Smooth muscle cell (in vitro differentiated cells): Measurements from ENCODE around the gene PXN. TPM values are rescaled to one million over a fixed set of nuclear protein-coding genes. Genes with fewer than 3 reads are reported as not detected.

Source experiments
- DNase-seq: peaks from one replicate; lab custom pipeline; 2025; ENCODE audit not compliant: unreplicated experiment; lab: John Stamatoyannopoulos, UW
- H2AFZ ChIP-seq: fragments of 200-600 bp; sonication (generic); 2 replicates; pipeline ENCODE4 v1.6.0; 2016; ENCODE audit warnings: antibody characterized with exemption, low read depth, mild to moderate bottlenecking
- H3F3A ChIP-seq: fragments of 200-600 bp; sonication (generic); 2 replicates; pipeline ENCODE4 v1.6.0; 2017; ENCODE audit warnings: antibody characterized with exemption, low read depth
- H3K27ac ChIP-seq: fragments of 200-600 bp; sonication (generic); 2 replicates; pipeline ENCODE4 v1.5.1; 2016; ENCODE audit warnings: low read depth, mild to moderate bottlenecking
- H3K27me3 ChIP-seq: fragments of 200-600 bp; sonication (generic); 2 replicates; pipeline ENCODE4 v1.6.1; 2016; ENCODE audit warnings: low read depth, mild to moderate bottlenecking
- H3K36me3 ChIP-seq: fragments of 200-600 bp; sonication (generic); 2 replicates; pipeline ENCODE4 v1.5.1; 2016; ENCODE audit warnings: low read depth
- H3K4me1 ChIP-seq: fragments of 200-600 bp; sonication (generic); 2 replicates; pipeline ENCODE4 v1.5.1; 2016; ENCODE audit warnings: low read depth
- H3K4me2 ChIP-seq: fragments of 200-600 bp; sonication (generic); 2 replicates; pipeline ENCODE4 v1.6.0; 2016; ENCODE audit warnings: mild to moderate bottlenecking
- H3K4me3 ChIP-seq: fragments of 200-600 bp; sonication (generic); 2 replicates; pipeline ENCODE4 v1.5.1; 2016; ENCODE audit warnings: mild to moderate bottlenecking
- H3K79me2 ChIP-seq: fragments of 200-600 bp; sonication (generic); 2 replicates; pipeline ENCODE4 v1.6.0; 2016; ENCODE audit warnings: low read depth, mild to moderate bottlenecking
- H3K9ac ChIP-seq: fragments of 200-600 bp; sonication (generic); 2 replicates; pipeline ENCODE4 v1.6.0; 2016; ENCODE audit warnings: low read depth
- H3K9me3 ChIP-seq: fragments of 200-600 bp; sonication (generic); replicated peaks from 2 replicates; pipeline ENCODE4 v1.5.1; 2016; ENCODE audit warnings: low read depth
- H4K20me1 ChIP-seq: fragments of 200-600 bp; sonication (generic); 2 replicates; pipeline ENCODE4 v1.6.0; 2016; ENCODE audit warnings: low read depth
- WGBS: methylation state at CpG from one replicate; pipeline ENCODE4 v1.1.7; 2016; ENCODE audit warnings: low lambda C conversion rate; 5-methylcytosine and 5-hydroxymethylcytosine counted together
- polyA plus RNA-seq: library from polyadenylated mRNA; unstranded; fragments of >200 nt; fragmentation: Nextera tagmentation; extraction: Ambion mirVana; gene quantifications from 2 replicates; pipeline ENCODE4 v1.2.1, GENCODE V29; 2016
- total RNA-seq: library from RNA; depleted of rRNA; stranded (reverse); fragments of >200 nt; gene quantifications from 2 replicates; pipeline ENCODE4 v1.2.3, GENCODE V29; 2014
- TF ChIP-seq, protein P1 (sequence below): fragments of 200-600 bp; sonication (generic); IDR thresholded peaks from 2 replicates; pipeline ENCODE4 v1.5.1; 2017; ENCODE audit warnings: borderline replicate concordance, mild to moderate bottlenecking, antibody characterized with exemption; ENCODE audit not compliant: insufficient read depth, poor library complexity, severe bottlenecking

PXN gene
- total and polyA plus RNA-seq, 2 experiments from 2014 or later: 17.2 to 27.0 TPM

DNA sequence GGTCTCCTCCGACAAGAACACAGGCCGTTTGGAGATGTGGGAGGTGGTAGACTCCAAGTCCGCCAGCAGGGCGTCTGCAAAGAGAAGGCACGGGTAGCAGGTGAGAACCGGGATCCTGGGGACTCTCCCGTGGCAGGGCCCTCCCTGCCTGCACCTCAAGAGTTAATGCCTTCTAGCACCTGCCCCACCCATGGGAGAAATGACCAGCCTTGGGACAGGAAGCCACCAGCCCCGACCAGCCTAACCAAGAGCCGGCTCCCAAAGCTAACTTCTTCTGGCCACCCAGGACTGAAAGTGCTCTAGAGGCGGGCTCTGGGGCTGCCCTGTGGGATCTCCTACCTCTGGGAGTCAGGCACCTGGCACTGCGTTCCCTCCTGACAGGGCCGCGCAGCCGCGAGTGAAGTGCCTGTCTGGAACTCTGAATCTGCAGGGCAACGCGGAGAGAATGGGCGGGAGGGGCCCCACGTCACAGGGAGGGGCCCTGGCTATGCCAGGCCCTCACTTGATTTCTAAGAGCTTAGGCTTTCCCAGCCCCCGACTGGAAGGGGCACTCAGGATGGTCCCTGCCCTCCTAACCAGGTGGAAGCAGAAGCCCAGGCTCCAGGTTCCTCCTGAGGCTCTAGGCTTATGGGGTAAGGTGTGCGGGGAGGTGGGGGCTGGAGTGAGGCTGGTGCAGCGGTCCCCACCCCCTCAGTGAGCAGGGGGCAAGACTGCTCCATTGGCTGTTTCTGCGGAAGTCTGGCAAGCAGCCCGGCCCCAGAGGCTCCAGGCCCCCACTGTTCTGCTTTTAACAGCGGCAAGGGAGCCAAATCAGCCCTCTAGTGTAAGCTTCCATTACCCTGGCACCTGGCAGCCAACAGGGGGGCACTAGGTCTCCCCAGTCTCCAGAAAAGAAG is 41.0 kb downstream of the PXN start:
- peaks cover 69% of the 10 kb centered on the region for H4K20me1 ChIP-seq
- H3K9me3 ChIP-seq: no peaks in the 10 kb centered on the region
- no peak for DNase-seq
- H3K4me1 ChIP-seq: peaks cover 23% of the 10 kb centered on the region
- TF ChIP-seq, protein P1, sequence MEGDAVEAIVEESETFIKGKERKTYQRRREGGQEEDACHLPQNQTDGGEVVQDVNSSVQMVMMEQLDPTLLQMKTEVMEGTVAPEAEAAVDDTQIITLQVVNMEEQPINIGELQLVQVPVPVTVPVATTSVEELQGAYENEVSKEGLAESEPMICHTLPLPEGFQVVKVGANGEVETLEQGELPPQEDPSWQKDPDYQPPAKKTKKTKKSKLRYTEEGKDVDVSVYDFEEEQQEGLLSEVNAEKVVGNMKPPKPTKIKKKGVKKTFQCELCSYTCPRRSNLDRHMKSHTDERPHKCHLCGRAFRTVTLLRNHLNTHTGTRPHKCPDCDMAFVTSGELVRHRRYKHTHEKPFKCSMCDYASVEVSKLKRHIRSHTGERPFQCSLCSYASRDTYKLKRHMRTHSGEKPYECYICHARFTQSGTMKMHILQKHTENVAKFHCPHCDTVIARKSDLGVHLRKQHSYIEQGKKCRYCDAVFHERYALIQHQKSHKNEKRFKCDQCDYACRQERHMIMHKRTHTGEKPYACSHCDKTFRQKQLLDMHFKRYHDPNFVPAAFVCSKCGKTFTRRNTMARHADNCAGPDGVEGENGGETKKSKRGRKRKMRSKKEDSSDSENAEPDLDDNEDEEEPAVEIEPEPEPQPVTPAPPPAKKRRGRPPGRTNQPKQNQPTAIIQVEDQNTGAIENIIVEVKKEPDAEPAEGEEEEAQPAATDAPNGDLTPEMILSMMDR: no peak
- H3F3A ChIP-seq: peaks cover 4% of the 10 kb centered on the region
- H3K27ac ChIP-seq: no peak overlapping the region
- H3K36me3 ChIP-seq: no peaks in the 10 kb centered on the region
- no peak overlapping the region for H3K4me2 ChIP-seq
- H3K4me3 ChIP-seq: no peak overlapping the region
- H2AFZ ChIP-seq: no peak overlapping the region
- peaks cover 33% of the 10 kb centered on the region for H3K79me2 ChIP-seq
- no peaks in the 10 kb centered on the region for H3K27me3 ChIP-seq
- no peak overlapping the region for H3K9ac ChIP-seq
- WGBS: 92% methylated on average over 24 of the region's 25 CpGs

DNA sequence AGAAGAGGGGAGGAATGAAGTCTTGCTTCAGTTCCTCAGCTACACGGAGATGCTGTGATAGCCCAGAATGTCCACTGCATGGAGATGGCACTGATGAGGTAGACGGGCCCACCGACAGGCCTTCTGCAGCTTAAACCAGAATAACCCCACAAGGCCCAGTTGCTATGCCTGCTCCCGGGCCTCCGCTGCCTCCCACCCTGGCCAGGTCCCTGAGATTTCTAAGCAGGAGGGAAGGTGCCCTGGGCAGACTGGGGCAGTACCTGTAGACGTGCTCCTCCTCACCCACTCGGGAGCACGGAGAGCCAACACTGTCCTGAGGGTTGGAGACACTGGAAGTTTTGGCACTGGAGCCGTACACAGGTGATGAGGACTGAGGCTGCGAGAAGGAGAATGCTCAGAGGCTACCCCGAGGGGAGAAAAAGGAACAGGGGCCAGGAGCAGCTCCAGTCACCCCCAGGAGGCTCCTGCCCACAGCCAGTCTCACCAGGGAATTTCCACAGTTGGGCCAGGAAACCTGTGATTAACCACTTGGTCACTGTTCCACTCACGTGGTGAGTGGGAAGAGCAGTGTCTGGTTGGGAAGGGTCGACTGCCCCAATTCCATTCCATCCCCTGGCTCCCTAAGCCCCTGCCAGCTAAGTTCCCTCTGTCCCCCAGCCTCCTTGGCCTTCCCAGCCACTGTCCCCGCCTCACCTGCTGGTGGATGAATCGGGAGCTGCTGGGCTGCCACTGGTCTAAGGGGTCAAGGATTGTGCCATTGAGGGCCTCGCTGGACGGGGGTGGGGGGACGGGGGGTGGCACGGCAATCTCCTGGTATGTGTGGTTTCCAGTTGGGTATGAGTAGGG is 41.8 kb downstream of the PXN start:
- WGBS: 95% methylated on average over 17 of the region's 19 CpGs
- no peaks in the 10 kb centered on the region for H3F3A ChIP-seq
- no peak overlapping the region for H3K27ac ChIP-seq
- H3K4me3 ChIP-seq: no peak overlapping the region
- H3K27me3 ChIP-seq: no peaks in the 10 kb centered on the region
- H3K79me2 ChIP-seq: peaks cover 33% of the 10 kb centered on the region
- H2AFZ ChIP-seq: no peak overlapping the region
- no peaks in the 10 kb centered on the region for H3K36me3 ChIP-seq
- peaks cover 62% of the 10 kb centered on the region for H4K20me1 ChIP-seq
- TF ChIP-seq, protein P1: no peak
- no peak overlapping the region for H3K9ac ChIP-seq
- no peak overlapping the region for H3K4me2 ChIP-seq
- no peak for DNase-seq
- H3K9me3 ChIP-seq: no peaks in the 10 kb centered on the region
- H3K4me1 ChIP-seq: peaks cover 15% of the 10 kb centered on the region

DNA sequence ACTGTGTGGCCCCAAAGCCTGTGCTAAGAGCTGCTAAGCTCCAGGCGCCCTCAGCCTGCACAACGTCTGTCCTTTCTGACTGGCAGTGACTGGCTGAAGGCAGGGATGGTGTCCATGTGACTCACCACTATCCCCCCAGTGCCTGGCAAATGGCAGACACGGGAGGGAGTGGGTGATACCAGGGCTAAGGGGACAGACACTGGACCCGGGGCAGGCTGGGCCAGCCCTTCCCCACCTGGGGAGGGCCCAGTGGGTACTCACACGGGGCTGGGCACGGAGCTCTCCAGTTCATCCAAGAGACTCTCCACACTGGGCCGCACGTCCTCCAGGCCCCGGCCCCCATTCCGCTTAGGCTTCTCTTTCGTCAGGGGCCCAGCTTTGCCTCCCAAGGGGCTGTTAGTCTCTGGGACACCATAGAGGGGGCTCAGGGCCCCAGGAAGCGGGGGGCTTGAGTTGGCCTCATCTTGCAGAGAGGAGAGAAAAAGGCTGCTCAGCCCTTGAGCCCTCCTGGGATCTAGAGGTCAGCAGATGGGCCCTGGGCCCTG is 43.2 kb downstream of the PXN start:
- Histone ChIP-seq H3K9me3 (no peaks in the 10 kb centered on the region), H3F3A (no peaks in the 10 kb centered on the region), H3K4me3 (no peak overlapping the region), H2AFZ (no peak overlapping the region), H3K9ac (no peak overlapping the region), H3K79me2 (peaks cover 26% of the 10 kb centered on the region), H3K27ac (no peak overlapping the region), H3K4me1 (peaks cover 12% of the 10 kb centered on the region), H3K36me3 (no peaks in the 10 kb centered on the region), H4K20me1 (peaks cover 50% of the 10 kb centered on the region), H3K27me3 (no peaks in the 10 kb centered on the region), H3K4me2 (no peak overlapping the region)
- no peak for DNase-seq
- WGBS: 94% methylated on average over 12 of the region's 12 CpGs
- TF ChIP-seq, protein P1: no peak
